Measurements from ENCODE around the gene CAPN3.

DNA sequence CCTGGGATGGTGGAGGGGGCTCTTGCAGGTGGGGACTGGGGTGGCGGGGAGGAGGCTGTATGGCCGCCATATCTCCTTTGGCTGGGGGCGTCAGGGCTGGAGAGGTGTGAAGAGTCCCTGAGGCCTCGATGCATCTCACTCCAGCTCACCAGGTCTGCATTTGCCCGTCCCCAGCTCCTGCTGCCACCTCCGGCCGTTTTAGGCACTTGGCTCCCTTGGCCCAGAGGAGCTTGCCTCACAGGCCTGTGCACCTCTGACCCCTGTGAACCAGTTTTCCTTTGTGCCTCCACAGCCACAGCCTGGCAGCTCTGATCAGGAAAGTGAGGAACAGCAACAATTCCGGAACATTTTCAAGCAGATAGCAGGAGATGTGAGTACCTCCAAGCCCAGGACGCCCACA lies 49.7 kb downstream of the CAPN3 start:
- TF ChIP-seq POLR2A (IDR thresholded peaks at IDR 0.05) = no peak
- TF ChIP-seq POLR2AphosphoS5 (IDR thresholded peaks at IDR 0.05) = no peak
- TF ChIP-seq, protein P1, sequence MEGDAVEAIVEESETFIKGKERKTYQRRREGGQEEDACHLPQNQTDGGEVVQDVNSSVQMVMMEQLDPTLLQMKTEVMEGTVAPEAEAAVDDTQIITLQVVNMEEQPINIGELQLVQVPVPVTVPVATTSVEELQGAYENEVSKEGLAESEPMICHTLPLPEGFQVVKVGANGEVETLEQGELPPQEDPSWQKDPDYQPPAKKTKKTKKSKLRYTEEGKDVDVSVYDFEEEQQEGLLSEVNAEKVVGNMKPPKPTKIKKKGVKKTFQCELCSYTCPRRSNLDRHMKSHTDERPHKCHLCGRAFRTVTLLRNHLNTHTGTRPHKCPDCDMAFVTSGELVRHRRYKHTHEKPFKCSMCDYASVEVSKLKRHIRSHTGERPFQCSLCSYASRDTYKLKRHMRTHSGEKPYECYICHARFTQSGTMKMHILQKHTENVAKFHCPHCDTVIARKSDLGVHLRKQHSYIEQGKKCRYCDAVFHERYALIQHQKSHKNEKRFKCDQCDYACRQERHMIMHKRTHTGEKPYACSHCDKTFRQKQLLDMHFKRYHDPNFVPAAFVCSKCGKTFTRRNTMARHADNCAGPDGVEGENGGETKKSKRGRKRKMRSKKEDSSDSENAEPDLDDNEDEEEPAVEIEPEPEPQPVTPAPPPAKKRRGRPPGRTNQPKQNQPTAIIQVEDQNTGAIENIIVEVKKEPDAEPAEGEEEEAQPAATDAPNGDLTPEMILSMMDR (IDR thresholded peaks at IDR 0.05) = no peak
- TF ChIP-seq EP300 (IDR thresholded peaks at IDR 0.05) = no peak

Measured in sigmoid colon (tissue), 4 donors.